IPS-18a (cell line): ENCODE measurements around the gene GHRHR.

Experiments used
- H3K27ac ChIP-seq: one replicate; pipeline ENCODE4 v1.5.1; 2013; ENCODE audit warnings: low read length
- H3K27me3 ChIP-seq: one replicate; pipeline ENCODE4 v1.6.1; 2013; ENCODE audit warnings: mild to moderate bottlenecking, low read length; ENCODE audit not compliant: control insufficient read depth, insufficient read depth
- H3K36me3 ChIP-seq: one replicate; pipeline ENCODE4 v1.6.1; 2013; ENCODE audit warnings: low read depth, low read length; ENCODE audit not compliant: control insufficient read depth
- H3K4me1 ChIP-seq: one replicate; pipeline ENCODE4 v1.6.1; 2013; ENCODE audit warnings: low read depth, low read length; ENCODE audit not compliant: control insufficient read depth
- H3K4me3 ChIP-seq: one replicate; pipeline ENCODE4 v1.5.1; 2013; ENCODE audit warnings: low read length
- H3K9ac ChIP-seq: one replicate; pipeline ENCODE4 v1.6.1; 2013; ENCODE audit warnings: mild to moderate bottlenecking, low read length, moderate library complexity
- H3K9me3 ChIP-seq: one replicate; pipeline ENCODE4 v1.6.1; 2013; ENCODE audit warnings: low read depth, low read length; ENCODE audit not compliant: control insufficient read depth

Gene GHRHR

GRCh38 chr7:31000779-31001178 is 37.0 kb downstream of the GHRHR start:
- no peaks in the 10 kb centered on the region for H3K9me3 ChIP-seq
- H3K4me1 ChIP-seq = no peaks in the 10 kb centered on the region
- H3K36me3 ChIP-seq = no peaks in the 10 kb centered on the region
- H3K27me3 ChIP-seq = no peaks in the 10 kb centered on the region
- H3K27ac ChIP-seq = no peak overlapping the region
- H3K4me3 ChIP-seq = no peak overlapping the region
- H3K9ac ChIP-seq = no peak overlapping the region

GRCh38 chr7:31002256-31002655 is 38.5 kb downstream of the GHRHR start:
- Histone ChIP-seq H3K27ac (no peak overlapping the region), H3K4me3 (no peak overlapping the region), H3K36me3 (no peaks in the 10 kb centered on the region), H3K27me3 (no peaks in the 10 kb centered on the region), H3K4me1 (no peaks in the 10 kb centered on the region), H3K9ac (no peak overlapping the region), H3K9me3 (no peaks in the 10 kb centered on the region)

- Histone ChIP-seq H3K9me3 (no peaks in the 10 kb centered on the region), H3K27me3 (no peaks in the 10 kb centered on the region), H3K4me1 (no peaks in the 10 kb centered on the region), H3K27ac (no peak overlapping the region), H3K4me3 (no peak overlapping the region), H3K9ac (no peak overlapping the region), H3K36me3 (no peaks in the 10 kb centered on the region)
These were observed 39.3 kb downstream of the GHRHR start for GRCh38 chr7:31003097-31003496.

GRCh38 chr7:31003721-31004120 is 40.0 kb downstream of the GHRHR start:
- no peaks in the 10 kb centered on the region for H3K27me3 ChIP-seq
- H3K9ac ChIP-seq = no peak overlapping the region
- no peak overlapping the region for H3K4me3 ChIP-seq
- no peaks in the 10 kb centered on the region for H3K4me1 ChIP-seq
- no peak overlapping the region for H3K27ac ChIP-seq
- H3K9me3 ChIP-seq = no peaks in the 10 kb centered on the region
- no peaks in the 10 kb centered on the region for H3K36me3 ChIP-seq

GRCh38 chr7:31004393-31004792 is 40.6 kb downstream of the GHRHR start:
- H3K4me1 ChIP-seq = no peaks in the 10 kb centered on the region
- H3K27me3 ChIP-seq = no peaks in the 10 kb centered on the region
- H3K27ac ChIP-seq = no peak overlapping the region
- no peak overlapping the region for H3K9ac ChIP-seq
- no peaks in the 10 kb centered on the region for H3K9me3 ChIP-seq
- no peak overlapping the region for H3K4me3 ChIP-seq
- no peaks in the 10 kb centered on the region for H3K36me3 ChIP-seq

GRCh38 chr7:31006857-31007256 is 43.1 kb downstream of the GHRHR start:
- H3K36me3 ChIP-seq = no peaks in the 10 kb centered on the region
- H3K4me1 ChIP-seq = no peaks in the 10 kb centered on the region
- no peaks in the 10 kb centered on the region for H3K27me3 ChIP-seq
- H3K4me3 ChIP-seq = no peak overlapping the region
- H3K27ac ChIP-seq = no peak overlapping the region
- no peak overlapping the region for H3K9ac ChIP-seq
- H3K9me3 ChIP-seq = no peaks in the 10 kb centered on the region

GRCh38 chr7:31007634-31008033 is 43.9 kb downstream of the GHRHR start:
- H3K4me1 ChIP-seq = no peaks in the 10 kb centered on the region
- H3K9me3 ChIP-seq = no peaks in the 10 kb centered on the region
- H3K27ac ChIP-seq = no peak overlapping the region
- no peaks in the 10 kb centered on the region for H3K36me3 ChIP-seq
- no peak overlapping the region for H3K9ac ChIP-seq
- no peak overlapping the region for H3K4me3 ChIP-seq
- no peaks in the 10 kb centered on the region for H3K27me3 ChIP-seq

GRCh38 chr7:31014826-31015225 is 51.1 kb downstream of the GHRHR start:
- H3K4me3 ChIP-seq = no peak overlapping the region
- no peaks in the 10 kb centered on the region for H3K27me3 ChIP-seq
- no peaks in the 10 kb centered on the region for H3K9me3 ChIP-seq
- no peak overlapping the region for H3K9ac ChIP-seq
- peaks cover 7% of the 10 kb centered on the region for H3K4me1 ChIP-seq
- H3K36me3 ChIP-seq = no peaks in the 10 kb centered on the region
- H3K27ac ChIP-seq = no peak overlapping the region

GRCh38 chr7:31017032-31017675 is 53.4 kb downstream of the GHRHR start:
- Histone ChIP-seq H3K4me3 (no peak overlapping the region), H3K27ac (no peak overlapping the region), H3K9ac (no peak overlapping the region), H3K27me3 (no peaks in the 10 kb centered on the region), H3K9me3 (no peaks in the 10 kb centered on the region), H3K4me1 (peaks cover 20% of the 10 kb centered on the region), H3K36me3 (no peaks in the 10 kb centered on the region)

GRCh38 chr7:31017721-31018120 is 54.0 kb downstream of the GHRHR start:
- H3K27ac ChIP-seq = no peak overlapping the region
- no peak overlapping the region for H3K4me3 ChIP-seq
- H3K9me3 ChIP-seq = no peaks in the 10 kb centered on the region
- no peaks in the 10 kb centered on the region for H3K36me3 ChIP-seq
- H3K4me1 ChIP-seq = peaks cover 25% of the 10 kb centered on the region
- no peaks in the 10 kb centered on the region for H3K27me3 ChIP-seq
- no peak overlapping the region for H3K9ac ChIP-seq

GRCh38 chr7:31019509-31019908 is 55.8 kb downstream of the GHRHR start:
- Histone ChIP-seq H3K9ac (no peak overlapping the region), H3K27ac (no peak overlapping the region), H3K36me3 (no peaks in the 10 kb centered on the region), H3K4me3 (no peak overlapping the region), H3K9me3 (no peaks in the 10 kb centered on the region), H3K27me3 (no peaks in the 10 kb centered on the region), H3K4me1 (peaks cover 26% of the 10 kb centered on the region)

- H3K36me3 ChIP-seq = no peaks in the 10 kb centered on the region
These were observed 56.4 kb downstream of the GHRHR start for GRCh38 chr7:31020161-31020560.

More at GRCh38 chr7:31020161-31020560, 56.4 kb downstream of the GHRHR start:
- H3K9ac ChIP-seq = no peak overlapping the region
- H3K27ac ChIP-seq = no peak overlapping the region
- H3K4me3 ChIP-seq = no peak overlapping the region
- no peaks in the 10 kb centered on the region for H3K9me3 ChIP-seq
- H3K4me1 ChIP-seq = peaks cover 26% of the 10 kb centered on the region
- H3K27me3 ChIP-seq = no peaks in the 10 kb centered on the region
